Measurements from ENCODE around the gene NPC1L1. TPM values are rescaled to one million over a fixed set of nuclear protein-coding genes. Genes with fewer than 3 reads are reported as not detected.

The NPC1L1 gene
- polyA plus RNA-seq, 3 donors, result 0.04 TPM; not detected in 2

DNA sequence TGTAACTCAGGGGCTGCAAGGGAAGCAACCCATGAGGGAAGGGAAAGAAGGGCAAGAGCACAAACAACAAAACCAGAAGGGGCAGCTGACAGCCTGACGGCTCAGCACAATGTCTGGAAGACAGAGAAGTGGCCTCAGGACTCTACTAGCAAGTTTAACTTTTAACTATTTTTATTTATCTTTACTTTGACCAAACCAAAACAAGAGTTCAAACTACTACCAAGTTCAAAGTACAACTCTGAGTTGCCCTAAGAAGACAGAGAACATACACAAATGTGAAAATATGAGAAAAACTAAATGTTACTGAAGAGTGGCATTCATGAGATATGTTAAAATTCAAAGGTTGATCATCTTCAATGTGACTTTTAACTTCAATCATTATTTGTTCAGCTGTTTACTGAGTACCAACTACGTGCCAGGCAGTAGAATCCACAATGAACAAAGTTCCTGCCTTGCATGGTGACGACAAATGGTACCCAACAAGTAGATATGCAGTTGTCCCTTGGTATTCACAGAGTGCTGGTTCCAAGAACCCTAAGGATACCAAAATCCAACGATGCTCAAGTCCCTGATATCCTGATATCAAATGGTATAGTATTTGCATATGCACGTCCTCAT, 70.4 kb downstream of the NPC1L1 start:
- Mint-ChIP-seq H3K4me3 (no peak overlapping the region), H3K27ac (peak overlapping the region in 3 of 7 donors; percentile 7 to 80 (median 39)), H3K4me1 (peaks cover 6% of the 10 kb centered on the region), H3K36me3 (peaks cover 60 to 84% of the 10 kb centered on the region in 2 donors), H3K9me3 (peaks cover 0 to 1% (median 0%) of the 10 kb centered on the region in 7 donors), H3K27me3 (ENCODE audit: low read depth in 3 of 3) (no peaks in the 10 kb centered on the region)
- Histone ChIP-seq H2AFZ (ENCODE audit: insufficient read depth, low read depth, low read length, poor library complexity, severe bottlenecking) (no peak overlapping the region), H3K27ac (ENCODE audit: low read depth in 1 of 2, low read length in 2 of 2) (no peak overlapping the region), H3K9ac (ENCODE audit: insufficient read depth, low read length, poor library complexity, severe bottlenecking) (no peak overlapping the region), H3K9me3 (replicated peaks in 1 of 2; ENCODE audit: control insufficient read depth in 1 of 2, insufficient read depth in 1 of 2, low read length in 2 of 2) (no peaks in the 10 kb centered on the region), H3K4me3 (replicated peaks in 1 of 3; ENCODE audit: low read depth in 2 of 3, low read length in 3 of 3) (no peak overlapping the region), H3K4me1 (ENCODE audit: control insufficient read depth in 1 of 2, insufficient read depth in 2 of 2, low read length in 2 of 2) (no peaks in the 10 kb centered on the region), H3K4me2 (replicated peaks; ENCODE audit: extremely low read depth, low read length, poor library complexity, severe bottlenecking) (no peak overlapping the region), H4K20me1 (ENCODE audit: insufficient read depth, low read length) (peaks cover 33% of the 10 kb centered on the region), H3K79me2 (ENCODE audit: insufficient read depth, low read length) (peaks cover 53% of the 10 kb centered on the region), H3K27me3 (ENCODE audit: control insufficient read depth in 2 of 2, insufficient read depth in 2 of 2, low read length in 2 of 2) (no peaks in the 10 kb centered on the region), H3K36me3 (replicated peaks in 1 of 2; ENCODE audit: control insufficient read depth in 1 of 2, insufficient read depth in 2 of 2, low read length in 2 of 2) (peaks cover 49 to 93% of the 10 kb centered on the region in 2 donors)
- 100% methylated on average over 2 of the region's 5 CpGs for WGBS (ENCODE audit: insufficient coverage)
- DNase-seq, result no peak
- TF ChIP-seq, protein P1, sequence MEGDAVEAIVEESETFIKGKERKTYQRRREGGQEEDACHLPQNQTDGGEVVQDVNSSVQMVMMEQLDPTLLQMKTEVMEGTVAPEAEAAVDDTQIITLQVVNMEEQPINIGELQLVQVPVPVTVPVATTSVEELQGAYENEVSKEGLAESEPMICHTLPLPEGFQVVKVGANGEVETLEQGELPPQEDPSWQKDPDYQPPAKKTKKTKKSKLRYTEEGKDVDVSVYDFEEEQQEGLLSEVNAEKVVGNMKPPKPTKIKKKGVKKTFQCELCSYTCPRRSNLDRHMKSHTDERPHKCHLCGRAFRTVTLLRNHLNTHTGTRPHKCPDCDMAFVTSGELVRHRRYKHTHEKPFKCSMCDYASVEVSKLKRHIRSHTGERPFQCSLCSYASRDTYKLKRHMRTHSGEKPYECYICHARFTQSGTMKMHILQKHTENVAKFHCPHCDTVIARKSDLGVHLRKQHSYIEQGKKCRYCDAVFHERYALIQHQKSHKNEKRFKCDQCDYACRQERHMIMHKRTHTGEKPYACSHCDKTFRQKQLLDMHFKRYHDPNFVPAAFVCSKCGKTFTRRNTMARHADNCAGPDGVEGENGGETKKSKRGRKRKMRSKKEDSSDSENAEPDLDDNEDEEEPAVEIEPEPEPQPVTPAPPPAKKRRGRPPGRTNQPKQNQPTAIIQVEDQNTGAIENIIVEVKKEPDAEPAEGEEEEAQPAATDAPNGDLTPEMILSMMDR (IDR thresholded peaks at IDR 0.05), result no peak
- intact Hi-C loops (cut with micrococcal nuclease), result no loop called here

DNA sequence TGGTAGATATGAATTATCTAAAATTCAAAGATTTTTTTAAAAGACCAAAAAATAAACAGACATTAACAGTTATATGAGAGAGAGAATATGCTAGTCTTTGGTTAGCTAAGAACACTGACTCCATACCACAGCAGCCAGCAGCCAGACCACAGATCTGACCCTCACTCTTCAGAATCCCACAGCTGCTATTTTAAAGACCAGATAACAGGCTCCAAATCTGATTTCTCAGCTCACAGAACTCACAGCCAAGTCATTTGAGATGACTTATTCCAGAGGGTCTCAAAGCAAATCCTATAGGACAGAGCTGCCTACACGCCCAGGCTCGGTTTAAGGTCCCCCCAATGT, 71.0 kb downstream of the NPC1L1 start:
- Histone ChIP-seq H3K4me1 (ENCODE audit: control insufficient read depth in 1 of 2, insufficient read depth in 2 of 2, low read length in 2 of 2) (no peaks in the 10 kb centered on the region), H3K79me2 (ENCODE audit: insufficient read depth, low read length) (peaks cover 50% of the 10 kb centered on the region), H3K9me3 (replicated peaks in 1 of 2; ENCODE audit: control insufficient read depth in 1 of 2, insufficient read depth in 1 of 2, low read length in 2 of 2) (no peaks in the 10 kb centered on the region), H3K9ac (ENCODE audit: insufficient read depth, low read length, poor library complexity, severe bottlenecking) (no peak overlapping the region), H3K27ac (ENCODE audit: low read depth in 1 of 2, low read length in 2 of 2) (no peak overlapping the region), H3K4me3 (replicated peaks in 1 of 3; ENCODE audit: low read depth in 2 of 3, low read length in 3 of 3) (no peak overlapping the region), H3K27me3 (ENCODE audit: control insufficient read depth in 2 of 2, insufficient read depth in 2 of 2, low read length in 2 of 2) (no peaks in the 10 kb centered on the region), H3K36me3 (replicated peaks in 1 of 2; ENCODE audit: control insufficient read depth in 1 of 2, insufficient read depth in 2 of 2, low read length in 2 of 2) (peaks cover 45 to 95% of the 10 kb centered on the region in 2 donors), H2AFZ (ENCODE audit: insufficient read depth, low read depth, low read length, poor library complexity, severe bottlenecking) (no peak overlapping the region), H4K20me1 (ENCODE audit: insufficient read depth, low read length) (peaks cover 33% of the 10 kb centered on the region), H3K4me2 (replicated peaks; ENCODE audit: extremely low read depth, low read length, poor library complexity, severe bottlenecking) (no peak overlapping the region)
- 100% methylated on average over 2 of the region's 2 CpGs for WGBS (ENCODE audit: insufficient coverage)
- Mint-ChIP-seq H3K27me3 (ENCODE audit: low read depth in 3 of 3) (no peaks in the 10 kb centered on the region), H3K27ac (peak overlapping the region in 1 of 7 donors; percentile 7), H3K9me3 (peaks cover 0 to 1% (median 0%) of the 10 kb centered on the region in 7 donors), H3K4me1 (peaks cover 6% of the 10 kb centered on the region), H3K36me3 (peaks cover 62 to 85% of the 10 kb centered on the region in 2 donors), H3K4me3 (no peak overlapping the region)
- TF ChIP-seq, protein P1 (IDR thresholded peaks at IDR 0.05), result no peak
- DNase-seq, result no peak
- intact Hi-C loops (cut with micrococcal nuclease), result no loop called here

All from CD14-positive monocyte (primary cell).